GM04504 (cell line): ENCODE measurements around the gene SEC23IP.
"Not testable (repeated sequence)": the region's sequence is repeated elsewhere in the genome, so short reads cannot be mapped to it uniquely, and the experiment has no call there.

Source experiments
- DNase-seq: peaks from one replicate; pipeline ENCODE4 v3.0.0-alpha.2; 2012; ENCODE audit warnings: low read depth

The SEC23IP gene

DNA sequence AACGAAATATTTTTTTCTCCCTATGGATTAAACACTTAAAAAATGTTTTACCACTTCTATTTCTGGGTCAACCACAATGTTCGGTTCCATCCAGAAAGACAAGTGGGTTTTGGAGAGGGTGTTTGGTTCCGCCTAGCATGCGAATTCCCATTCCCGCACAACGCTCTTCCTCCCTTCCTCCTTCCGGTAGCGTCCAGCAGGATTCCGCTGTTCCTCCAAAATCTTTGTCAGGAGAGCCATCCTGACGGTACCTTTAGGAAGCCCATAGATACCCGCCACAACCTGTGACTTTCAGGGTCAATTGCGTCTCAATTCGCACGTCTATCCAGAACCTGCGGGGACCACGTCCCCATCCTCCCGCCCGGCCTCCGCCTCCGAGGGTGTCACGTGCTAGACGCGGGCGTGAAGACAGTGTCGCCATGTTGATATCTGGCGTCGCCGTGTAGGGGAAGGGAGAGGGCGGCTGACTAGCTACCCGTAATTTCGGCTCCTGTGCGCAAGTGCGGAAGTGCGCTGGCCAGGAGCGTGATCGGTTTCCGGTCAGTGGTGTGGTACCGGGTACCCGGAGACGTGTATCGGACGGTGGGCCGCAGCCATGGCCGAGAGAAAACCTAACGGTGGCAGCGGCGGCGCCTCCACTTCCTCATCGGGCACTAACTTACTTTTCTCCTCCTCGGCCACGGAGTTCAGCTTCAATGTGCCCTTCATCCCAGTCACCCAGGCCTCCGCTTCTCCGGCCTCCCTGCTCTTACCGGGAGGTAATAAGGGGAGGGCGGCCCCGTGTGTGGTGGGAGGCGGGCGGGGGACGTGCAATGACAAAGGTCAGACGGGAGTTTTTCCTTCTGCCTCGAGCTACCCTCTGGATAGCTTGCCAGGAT, at the start of gene SEC23IP:
Gene SEC23IP (plus strand): TSS at position 543 of the 878 bp plus-strand sequence. CDS start 53 bp downstream, at position 596.
- DNase-seq, result peak; percentile 92

GRCh38 chr10:119845656-119846055, 46.9 kb upstream of the SEC23IP start:
- DNase-seq, result no peak

DNA sequence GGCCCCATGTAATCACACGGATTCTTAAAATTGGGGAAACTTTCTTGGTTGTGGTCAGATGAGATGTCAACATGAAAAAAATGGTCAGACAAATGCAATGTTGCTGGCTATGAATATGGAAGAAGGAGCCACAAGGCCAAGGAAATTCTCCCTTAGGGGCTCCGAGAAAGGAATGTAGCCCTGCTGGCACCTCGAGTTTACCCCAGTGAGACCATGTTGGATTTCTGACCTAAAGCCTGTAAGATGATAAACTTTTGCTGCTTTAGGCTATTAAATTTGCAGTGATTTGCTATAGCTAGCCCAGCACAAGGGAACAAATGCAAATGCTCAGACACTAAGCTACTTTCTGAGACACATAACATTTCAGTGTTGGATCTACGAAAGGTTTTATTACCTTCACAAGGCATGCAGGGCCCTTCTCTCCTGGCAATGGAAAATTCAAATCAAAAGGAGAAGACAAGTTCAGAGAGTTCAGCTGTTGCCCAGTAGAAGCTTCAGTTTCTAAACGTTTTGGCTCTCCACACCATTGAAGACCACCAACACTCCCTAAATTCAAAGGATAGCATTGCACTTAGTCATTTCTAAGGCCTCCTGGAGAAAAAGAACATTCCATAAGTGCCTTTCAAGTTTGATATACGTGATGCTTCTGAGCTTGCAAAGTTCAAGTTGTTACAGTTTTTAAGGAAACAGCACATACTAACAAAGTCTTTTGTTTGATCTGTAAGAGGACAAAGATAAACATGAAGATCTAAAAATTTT, 43.3 kb upstream of the SEC23IP start:
- DNase-seq, result no peak

DNA sequence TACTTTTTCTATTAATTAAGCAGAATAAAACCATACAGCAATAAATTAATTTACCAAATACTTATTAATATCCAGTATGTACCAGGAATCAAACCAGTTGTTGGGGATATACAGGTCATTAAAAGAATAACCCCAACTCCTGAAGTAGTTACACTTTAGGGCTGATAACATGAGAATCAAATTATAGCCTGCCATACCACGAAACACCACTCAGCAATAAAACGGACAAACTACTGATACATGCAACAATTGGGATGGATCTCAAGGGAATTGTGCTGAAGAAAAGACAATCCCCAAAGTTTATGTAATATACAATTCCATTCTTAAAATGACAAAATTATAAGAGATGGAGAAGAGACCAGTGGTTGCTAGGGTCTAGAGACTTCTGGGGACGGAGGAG, 42.6 kb upstream of the SEC23IP start:
- DNase-seq, result no peak

DNA sequence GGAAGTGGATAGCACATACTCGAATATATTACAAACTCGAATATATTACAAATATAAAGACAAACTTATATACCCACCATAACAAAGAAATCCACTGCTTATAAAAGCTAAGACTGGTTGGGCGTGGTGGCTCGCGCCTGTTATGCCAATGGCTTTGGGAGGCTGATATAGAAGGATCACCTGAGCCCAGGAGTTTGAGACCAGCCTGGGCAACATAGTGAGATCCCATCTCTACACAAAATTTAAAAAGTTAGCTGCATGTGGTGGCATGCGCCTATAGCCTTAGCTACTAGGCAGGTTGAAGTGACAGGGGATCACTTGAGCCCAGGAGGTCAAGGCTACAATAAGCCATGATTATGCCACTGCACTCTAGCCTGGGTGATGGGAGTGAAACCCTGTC, 40.3 kb upstream of the SEC23IP start:
- no peak for DNase-seq

DNA sequence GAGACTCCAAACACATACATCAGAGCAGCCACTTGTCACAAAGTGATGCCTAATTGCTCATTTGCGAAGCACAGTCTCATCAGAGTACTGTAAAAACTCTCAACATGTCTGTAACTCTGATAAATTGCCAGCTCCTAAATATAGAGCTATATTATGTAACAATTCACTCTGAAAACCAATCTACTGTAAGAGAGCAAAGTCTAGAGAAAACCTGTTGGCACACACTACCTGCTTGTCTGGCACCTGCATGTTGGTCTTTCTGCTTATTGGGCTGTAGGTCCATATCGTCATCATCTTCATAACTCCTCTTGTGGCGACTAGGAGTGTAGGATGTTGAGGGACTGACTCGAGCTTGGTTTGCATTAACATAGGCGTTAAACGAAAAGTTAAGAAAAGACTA, 39.7 kb upstream of the SEC23IP start:
- no peak for DNase-seq

- DNase-seq, result no peak
These were observed 39.0 kb upstream of the SEC23IP start for GRCh38 chr10:119853574-119853973.

- no peak for DNase-seq
These were observed 34.5 kb upstream of the SEC23IP start for GRCh38 chr10:119858063-119858462.

DNA sequence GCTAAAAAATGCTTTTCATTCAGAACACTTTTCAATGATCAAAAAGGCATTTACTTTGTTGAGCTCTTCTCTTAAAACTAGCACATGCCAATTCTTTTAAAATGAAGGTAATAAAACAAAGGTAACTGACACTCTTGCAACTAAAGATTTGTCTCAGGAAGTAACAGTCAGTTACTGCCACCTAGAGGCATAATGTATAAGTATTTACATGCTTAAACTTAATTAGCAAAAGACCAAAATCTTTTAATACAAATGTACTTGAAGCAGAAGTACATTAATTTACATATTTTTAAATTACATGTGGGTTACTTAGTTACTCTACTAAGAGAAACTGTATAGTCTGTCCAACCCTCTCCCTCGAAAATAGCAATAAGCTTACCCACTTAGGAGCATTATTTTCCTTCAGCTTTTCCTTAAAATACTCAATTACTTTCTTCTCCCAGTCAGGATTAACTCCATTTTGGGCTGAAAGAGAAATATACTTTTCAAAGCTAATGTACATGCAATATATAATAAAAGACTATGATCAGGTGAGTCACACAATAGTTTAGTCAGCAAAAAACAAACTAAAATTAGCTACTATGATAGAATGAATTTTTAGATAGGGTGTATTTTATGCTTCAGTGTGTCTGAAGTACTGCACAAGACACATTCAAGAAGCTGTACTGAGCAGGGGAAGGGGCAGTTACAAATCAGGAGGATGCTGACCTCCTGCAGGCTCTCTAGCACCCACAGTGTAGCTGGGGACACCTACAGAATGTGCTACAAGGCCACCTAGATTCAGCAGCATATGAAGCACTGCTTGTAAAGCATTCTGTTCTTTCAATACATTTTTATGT, 32.9 kb upstream of the SEC23IP start:
- no peak for DNase-seq

- no peak for DNase-seq
These were observed 31.5 kb upstream of the SEC23IP start for GRCh38 chr10:119860866-119861607.

DNA sequence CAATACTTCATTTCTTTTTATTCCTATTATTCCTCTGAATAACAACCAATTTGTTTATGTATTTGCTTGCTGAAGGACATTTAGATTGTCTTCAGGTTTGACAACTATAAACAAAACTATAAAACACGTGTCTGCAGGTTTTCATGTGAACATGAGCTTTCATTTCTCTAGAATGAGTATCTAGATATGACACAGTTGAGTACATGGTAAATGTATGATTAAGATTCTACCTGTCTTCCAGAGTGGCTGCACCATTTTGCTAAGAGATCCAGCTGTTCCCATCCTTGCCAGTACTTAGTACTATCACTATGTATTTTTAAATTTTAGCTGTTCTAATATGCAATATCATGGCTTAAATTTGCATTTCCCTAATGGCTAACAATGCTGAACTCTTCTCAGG, 30.0 kb upstream of the SEC23IP start:
- DNase-seq, result no peak

DNA sequence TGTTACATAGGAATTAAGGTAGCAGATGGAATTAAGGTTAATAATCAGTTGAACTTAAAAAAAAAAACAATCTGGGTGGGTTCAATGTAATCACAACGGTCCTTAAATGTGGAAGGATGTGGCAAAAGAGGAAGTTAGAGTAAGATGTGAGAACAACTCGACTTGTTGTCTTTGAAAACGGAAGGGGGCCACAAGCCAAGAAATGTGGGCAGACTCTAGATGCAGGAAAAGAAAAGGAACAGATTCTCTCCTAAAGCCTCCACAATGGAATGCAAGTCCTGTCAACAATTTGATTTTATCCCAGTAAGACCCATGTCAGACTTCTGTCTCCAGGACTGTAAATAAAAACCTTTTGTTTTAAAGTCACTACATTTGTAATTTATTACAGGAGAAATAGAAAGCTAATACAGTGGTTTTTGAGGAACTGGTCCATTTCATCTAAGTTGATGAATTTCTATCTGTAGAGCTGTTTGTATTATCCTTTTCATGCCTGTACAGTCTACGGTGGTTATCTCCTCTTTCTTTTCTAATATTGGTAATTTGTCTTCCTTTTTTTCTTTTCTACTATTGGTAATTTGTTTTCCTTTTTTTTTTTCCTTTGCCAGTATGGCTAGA, 28.5 kb upstream of the SEC23IP start:
- DNase-seq, result no peak

DNA sequence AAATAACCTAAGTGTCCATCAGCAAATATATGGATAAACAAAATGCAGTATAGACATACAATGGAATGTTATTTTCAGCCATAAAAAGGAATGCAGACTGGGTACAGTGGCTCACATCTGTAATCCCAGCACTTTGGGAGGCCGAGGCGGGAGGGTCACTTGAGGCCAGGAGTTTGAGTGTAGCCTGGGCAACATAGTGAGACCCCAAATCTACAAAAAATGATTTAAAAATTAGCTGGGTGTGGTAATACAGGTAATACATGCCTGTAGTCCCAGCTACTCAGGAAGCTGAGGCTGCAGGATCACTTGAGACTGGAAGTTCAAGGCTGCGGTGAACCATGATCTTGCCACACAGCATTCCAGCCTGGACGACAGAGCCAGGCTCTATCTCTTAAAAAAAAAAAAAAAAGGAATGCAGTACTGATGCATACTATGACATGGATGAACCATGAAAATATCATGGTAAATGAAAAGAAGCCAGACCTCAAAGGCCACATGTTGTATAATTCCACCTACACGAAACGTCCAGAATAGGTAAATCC, 26.8 kb upstream of the SEC23IP start:
- DNase-seq, result no peak

- DNase-seq, result no peak
These were observed 25.2 kb upstream of the SEC23IP start for GRCh38 chr10:119867317-119867716.

DNA sequence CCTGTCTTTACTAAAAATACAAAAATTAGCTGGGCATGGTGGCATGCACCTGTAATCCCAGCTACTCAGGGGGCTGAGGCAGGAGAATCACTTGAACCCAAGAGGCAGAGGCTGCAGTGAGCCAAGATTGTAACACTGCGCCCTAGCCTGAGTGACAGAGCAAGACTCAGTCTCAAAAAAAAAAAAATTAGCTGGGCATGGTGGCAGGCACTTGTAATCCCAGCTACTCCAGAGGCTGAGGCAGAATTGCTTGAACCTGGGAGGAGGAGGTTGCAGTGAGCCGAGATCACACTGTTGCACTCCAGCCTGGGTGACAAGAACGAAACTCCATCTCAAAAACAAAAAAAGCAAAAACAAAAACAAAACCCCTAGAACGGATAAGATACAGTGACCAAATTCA, 23.1 kb upstream of the SEC23IP start:
- DNase-seq, result not testable (repeated sequence)

DNA sequence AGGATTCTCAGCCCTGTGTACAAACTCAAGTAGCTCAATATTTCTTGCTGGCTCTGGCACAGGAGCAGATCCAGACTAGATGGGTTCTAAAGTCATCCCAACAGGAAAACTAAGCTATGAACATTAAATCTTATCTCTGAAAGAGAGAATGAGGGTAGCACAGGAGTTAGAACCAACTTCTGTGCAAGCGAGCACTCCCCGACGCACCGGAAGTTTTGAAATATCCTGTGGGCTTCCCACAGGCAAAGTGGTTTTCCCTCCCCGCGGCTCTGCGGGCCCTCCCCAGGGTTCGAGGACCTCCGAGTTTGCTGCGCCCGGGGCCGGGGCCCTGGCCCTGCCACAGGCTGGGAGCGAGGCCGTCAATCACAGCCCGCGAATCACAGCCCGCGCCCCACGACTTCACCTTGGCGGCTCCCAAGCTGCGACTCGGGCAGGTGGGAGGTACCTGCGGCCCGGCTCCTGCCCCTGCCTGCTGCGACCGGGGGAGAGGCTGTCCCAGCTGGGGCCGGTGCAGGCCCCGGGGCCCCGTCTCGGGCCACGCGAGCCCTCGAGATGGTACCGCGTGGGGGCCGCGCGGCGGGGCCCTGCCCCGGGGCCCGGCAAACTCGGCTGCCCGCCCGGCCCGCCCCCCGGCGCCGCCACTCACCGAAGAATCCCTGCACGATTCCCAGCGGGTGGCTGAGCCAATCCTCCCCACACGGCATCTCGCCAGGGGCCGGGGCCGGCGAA, 20.5 kb upstream of the SEC23IP start:
- DNase-seq, result no peak

DNA sequence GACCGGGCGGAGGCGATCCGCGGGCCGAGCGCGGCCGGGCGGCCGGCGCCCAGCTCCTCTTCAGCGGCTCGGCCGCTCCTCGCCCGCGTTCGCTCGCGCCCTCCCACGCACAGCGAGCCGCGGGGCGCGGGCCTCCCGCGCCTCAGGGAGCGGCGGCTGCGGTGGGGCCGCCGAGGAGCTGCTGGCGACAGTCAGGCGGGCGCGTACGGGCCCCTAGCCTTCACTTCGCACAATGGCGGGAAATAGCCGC, 20.0 kb upstream of the SEC23IP start, which contains the start of gene MCMBP:
Gene MCMBP (minus strand): TSS at position 234 of the 250 bp plus-strand sequence. CDS start 259 bp downstream, outside the sequence.
- no peak for DNase-seq

DNA sequence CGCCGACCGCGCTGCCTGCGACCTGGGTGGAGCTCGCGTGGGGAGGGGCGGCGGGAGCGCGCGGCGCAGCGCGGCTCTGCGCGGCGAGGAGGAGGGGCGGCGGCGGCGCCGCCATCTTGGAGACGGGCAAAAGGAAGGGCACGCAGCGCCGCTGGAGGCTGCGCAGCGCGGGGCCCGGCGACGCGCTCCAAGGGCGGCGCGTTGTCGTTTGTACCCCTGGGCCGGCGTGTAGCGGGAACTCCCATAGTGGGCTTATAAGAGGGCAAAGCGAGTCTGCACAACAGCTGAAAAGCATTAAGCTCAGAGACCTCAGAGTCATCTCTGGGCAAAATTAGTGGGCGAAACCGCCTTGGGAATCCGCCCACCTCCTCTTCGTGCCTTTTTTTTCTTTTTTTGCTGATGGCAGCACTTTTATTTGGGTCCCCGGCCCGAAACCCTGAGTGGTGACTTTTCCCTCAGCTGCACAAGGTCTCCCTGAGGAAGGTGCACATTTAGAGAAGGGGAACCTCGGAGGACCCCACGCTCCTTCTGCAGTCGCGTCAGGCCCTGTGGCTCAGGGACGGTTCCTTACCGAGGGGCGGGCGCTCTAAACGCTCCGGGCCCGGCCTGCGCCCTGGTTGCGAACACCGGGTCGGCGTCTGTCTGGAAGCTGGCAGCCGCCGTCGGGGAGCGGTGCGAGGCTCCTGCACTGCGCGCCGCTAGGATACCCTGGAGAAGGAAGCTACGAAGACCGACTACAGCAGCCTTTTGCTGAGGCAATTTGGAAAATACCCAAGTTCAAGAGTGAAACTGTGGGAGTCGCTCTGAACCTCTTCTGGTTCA, 19.5 kb upstream of the SEC23IP start:
- peak; percentile 67 for DNase-seq

GRCh38 chr10:119878524-119878923, 14.0 kb upstream of the SEC23IP start:
- no peak for DNase-seq
